Type B pancreatic cell (in vitro differentiated cells): Measurements from ENCODE around the gene AK8. TPM values are rescaled to one million over a fixed set of nuclear protein-coding genes. Genes with fewer than 3 reads are reported as not detected.

Experiments
- DNase-seq: peaks from one replicate; pipeline ENCODE4 v3.0.0; 2021; ENCODE audit warnings: mixed read lengths; ENCODE audit not compliant: unreplicated experiment; ENCODE audit errors: extremely low spot score
- H3K27ac Mint-ChIP-seq: 2 replicates; pipeline ENCODE4 v1.8.0; 2021; ENCODE audit warnings: mild to moderate bottlenecking, mixed read lengths
- H3K27me3 Mint-ChIP-seq: 2 replicates; pipeline ENCODE4 v1.8.0; 2021; ENCODE audit warnings: mixed read lengths
- H3K36me3 Mint-ChIP-seq: 2 replicates; pipeline ENCODE4 v1.8.0; 2021; ENCODE audit warnings: mixed read lengths
- H3K4me1 Mint-ChIP-seq: one replicate; pipeline ENCODE4 v1.8.0; 2021; ENCODE audit warnings: mixed read lengths; ENCODE audit not compliant: unreplicated experiment
- H3K4me3 Mint-ChIP-seq: 2 replicates; pipeline ENCODE4 v1.8.0; 2021; ENCODE audit warnings: mild to moderate bottlenecking, mixed read lengths
- H3K9me3 Mint-ChIP-seq: 2 replicates; pipeline ENCODE4 v1.8.0; 2021; ENCODE audit warnings: mixed read lengths
- total RNA-seq: library from RNA; stranded (reverse); gene quantifications from 2 replicates; pipeline ENCODE4 v1.2.1, GENCODE V29; 2021; ENCODE audit warnings: low replicate concordance
- TF ChIP-seq, protein P1 (sequence below): fragments of 200-600 bp; sonication (generic); conservative IDR thresholded peaks from 2 replicates; pipeline ENCODE4 v1.5.0; 2021; ENCODE audit warnings: antibody characterized with exemption, mild to moderate bottlenecking

AK8 gene
- total RNA-seq, 1 donor from 2014 or later, result 5.5 TPM

DNA sequence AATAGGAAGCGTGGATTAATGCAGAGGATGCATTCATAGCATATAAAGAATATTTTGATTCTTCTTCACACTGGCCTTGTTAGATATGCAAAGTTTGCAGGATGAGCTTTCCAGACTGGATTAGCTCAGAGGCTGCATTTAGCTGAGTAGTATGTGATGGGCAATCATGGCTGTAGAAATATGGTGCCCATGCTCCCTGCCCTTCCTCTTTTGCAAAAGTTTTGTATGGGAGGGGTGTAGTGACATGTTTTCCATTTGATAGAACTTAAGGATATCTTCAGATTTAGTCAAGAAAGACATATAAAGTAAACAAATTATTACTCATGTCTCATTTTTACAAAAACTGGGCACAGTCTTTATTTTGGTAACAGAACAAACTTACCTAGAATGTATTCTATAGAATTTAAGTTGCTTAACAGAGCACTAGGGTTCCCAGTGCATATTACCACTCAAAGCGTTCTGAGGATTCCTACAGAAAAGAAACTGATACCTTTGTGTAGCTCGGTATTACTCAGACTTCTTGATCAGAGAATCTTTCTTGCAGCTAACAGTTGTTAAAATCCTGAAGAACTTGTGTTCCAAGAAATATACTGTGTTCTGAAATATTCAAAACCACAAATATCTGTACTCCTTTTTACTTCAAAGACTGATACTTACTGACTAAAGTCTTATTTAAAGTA is 198.0 kb downstream of the AK8 start:
- H3K27ac Mint-ChIP-seq, result no peak overlapping the region
- DNase-seq, result no peak
- H3K4me1 Mint-ChIP-seq, result no peaks in the 10 kb centered on the region
- no peaks in the 10 kb centered on the region for H3K27me3 Mint-ChIP-seq
- H3K9me3 Mint-ChIP-seq, result no peaks in the 10 kb centered on the region
- TF ChIP-seq, protein P1, sequence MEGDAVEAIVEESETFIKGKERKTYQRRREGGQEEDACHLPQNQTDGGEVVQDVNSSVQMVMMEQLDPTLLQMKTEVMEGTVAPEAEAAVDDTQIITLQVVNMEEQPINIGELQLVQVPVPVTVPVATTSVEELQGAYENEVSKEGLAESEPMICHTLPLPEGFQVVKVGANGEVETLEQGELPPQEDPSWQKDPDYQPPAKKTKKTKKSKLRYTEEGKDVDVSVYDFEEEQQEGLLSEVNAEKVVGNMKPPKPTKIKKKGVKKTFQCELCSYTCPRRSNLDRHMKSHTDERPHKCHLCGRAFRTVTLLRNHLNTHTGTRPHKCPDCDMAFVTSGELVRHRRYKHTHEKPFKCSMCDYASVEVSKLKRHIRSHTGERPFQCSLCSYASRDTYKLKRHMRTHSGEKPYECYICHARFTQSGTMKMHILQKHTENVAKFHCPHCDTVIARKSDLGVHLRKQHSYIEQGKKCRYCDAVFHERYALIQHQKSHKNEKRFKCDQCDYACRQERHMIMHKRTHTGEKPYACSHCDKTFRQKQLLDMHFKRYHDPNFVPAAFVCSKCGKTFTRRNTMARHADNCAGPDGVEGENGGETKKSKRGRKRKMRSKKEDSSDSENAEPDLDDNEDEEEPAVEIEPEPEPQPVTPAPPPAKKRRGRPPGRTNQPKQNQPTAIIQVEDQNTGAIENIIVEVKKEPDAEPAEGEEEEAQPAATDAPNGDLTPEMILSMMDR, result no peak
- no peak overlapping the region for H3K4me3 Mint-ChIP-seq
- H3K36me3 Mint-ChIP-seq, result peaks cover 28% of the 10 kb centered on the region

DNA sequence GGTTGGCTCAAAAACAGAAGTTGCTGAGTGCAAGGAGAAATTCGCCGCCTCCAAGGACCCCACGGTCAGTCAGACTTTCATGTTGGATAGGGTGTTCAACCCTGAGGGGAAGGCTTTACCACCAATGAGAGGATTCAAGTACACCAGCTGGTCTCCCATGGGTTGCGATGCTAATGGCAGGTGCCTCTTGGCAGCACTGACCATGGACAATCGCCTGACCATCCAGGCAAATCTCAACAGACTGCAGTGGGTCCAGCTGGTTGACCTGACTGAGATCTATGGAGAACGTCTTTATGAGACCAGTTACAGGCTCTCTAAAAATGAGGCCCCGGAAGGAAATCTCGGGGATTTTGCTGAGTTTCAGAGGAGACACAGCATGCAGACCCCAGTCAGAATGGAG is 200.1 kb downstream of the AK8 start:
- TF ChIP-seq, protein P1, result no peak
- no peak overlapping the region for H3K27ac Mint-ChIP-seq
- peaks cover 5% of the 10 kb centered on the region for H3K9me3 Mint-ChIP-seq
- no peak overlapping the region for H3K4me3 Mint-ChIP-seq
- H3K36me3 Mint-ChIP-seq, result peaks cover 24% of the 10 kb centered on the region
- no peaks in the 10 kb centered on the region for H3K27me3 Mint-ChIP-seq
- H3K4me1 Mint-ChIP-seq, result peaks cover 6% of the 10 kb centered on the region
- DNase-seq, result no peak

Other genes with a start within 250 kb of the AK8 start
- 16.0 and 19.6 TPM in 2 replicates for gene DDX31, start 208.3 kb downstream of the AK8 start, total RNA-seq
- 23.7 and 25.9 TPM in 2 replicates for gene GTF3C4, start 207.8 kb downstream of the AK8 start, total RNA-seq
- 5.2 and 8.3 TPM in 2 replicates for gene SPACA9, start 614 bp upstream of the AK8 start, total RNA-seq
- 46.0 and 58.9 TPM in 2 replicates for gene TSC1, start 66.3 kb upstream of the AK8 start, total RNA-seq
- 0.45 TPM in 1 of 2 replicates, not detected in the other for gene GFI1B, start 100.4 kb upstream of the AK8 start, total RNA-seq
- gene GTF3C5, start 152.7 kb upstream of the AK8 start, total RNA-seq, result 64.3 and 83.6 TPM in 2 replicates
- gene CEL, start 183.7 kb upstream of the AK8 start, total RNA-seq, result 4.5 and 4.9 TPM in 2 replicates
- 64.8 and 86.3 TPM in 2 replicates for gene RALGDS, start 243.0 kb upstream of the AK8 start, total RNA-seq